ENCODE measurements around the gene SHISAL1. TPM values are rescaled to one million over a fixed set of nuclear protein-coding genes. Genes with fewer than 3 reads are reported as not detected.

The SHISAL1 gene
- total and polyA plus RNA-seq, 2 donors (not counting 3 experiments of a cell fraction or from before 2014, with no cell fraction given) = 0.01 to 0.07 TPM

- ChIA-PET POLR2A (no interaction called here), CTCF (interaction anchor here (1.1 kb wide), 1 partner anchor 17 kb away, joined by 3 read pairs; no protein-coding TSS in a partner anchor)
- H3K36me3 ChIP-seq (ENCODE audit: control insufficient read depth in 2 of 2, extremely low read depth in 1 of 2, insufficient read depth in 2 of 2, low read length in 2 of 2) = no peaks in the 10 kb centered on the region
- no peak overlapping the region for H3K9ac ChIP-seq (replicated peaks; ENCODE audit: extremely low read depth, insufficient read depth, low read length)
- no peaks in the 10 kb centered on the region for H3K9me1 ChIP-seq (replicated peaks; ENCODE audit: control insufficient read depth, extremely low read depth, insufficient read depth, low read length)
- FAIRE-seq (no peak), DNase-seq (ENCODE audit: low read depth, low spot score) (no peak)
- H3K4me1 ChIP-seq (ENCODE audit: control insufficient read depth, extremely low read depth, insufficient read depth, low read length) = no peaks in the 10 kb centered on the region
- no peaks in the 10 kb centered on the region for H3K79me2 ChIP-seq (ENCODE audit: control insufficient read depth, insufficient read depth, low read length)
- H3K27me3 ChIP-seq (ENCODE audit: control insufficient read depth in 2 of 2, insufficient read depth in 2 of 2, low read length in 2 of 2) = no peaks in the 10 kb centered on the region
- no peak overlapping the region for H2AFZ ChIP-seq (ENCODE audit: low read depth, low read length)
- intact Hi-C loops (cut with micrococcal nuclease) (no loop called here), dilution Hi-C loops (cut with MboI; ENCODE audit: extremely low pct_ligation_motif_present, low sequenced_read_pairs) (no loop called here)
- H4K20me1 ChIP-seq (replicated peaks; ENCODE audit: control insufficient read depth, extremely low read depth, insufficient read depth, low read length) = no peaks in the 10 kb centered on the region
- H3K4me3 ChIP-seq (replicated peaks in 1 of 3; ENCODE audit: insufficient read depth in 1 of 3, low read depth in 1 of 3, low read length in 3 of 3) = no peak overlapping the region
- H3K4me2 ChIP-seq (ENCODE audit: insufficient read depth, low read length) = no peak overlapping the region
- BruUV-seq (replicated peaks) = no TSS peak
- no peak overlapping the region for H3K27ac ChIP-seq (ENCODE audit: insufficient read depth, low read depth, low read length)
- no peaks in the 10 kb centered on the region for H3K9me3 ChIP-seq (replicated peaks; ENCODE audit: control insufficient read depth, insufficient read depth, low read length)
- TF ChIP-seq CTCF (IDR thresholded peaks at IDR 0.05; ENCODE audit: extremely low read depth in 1 of 2, insufficient read depth in 1 of 2, low read depth in 1 of 2, low read length in 2 of 2) (no peak), JUN (IDR thresholded peaks at IDR 0.05; ENCODE audit: borderline replicate concordance, insufficient read depth, insufficient read length, low read depth) (no peak), POLR2AphosphoS5 (IDR thresholded peaks at IDR 0.05; ENCODE audit: insufficient read depth, low read depth, low read length) (no peak), MAX (IDR thresholded peaks at IDR 0.05; ENCODE audit: insufficient read depth, insufficient read length) (no peak), MYC (IDR thresholded peaks at IDR 0.05; ENCODE audit: low read depth, low read length) (no peak), GATA2 (IDR thresholded peaks at IDR 0.05; ENCODE audit: insufficient read depth, insufficient read length, low read depth, low read length) (no peak), POLR2A (IDR thresholded peaks at IDR 0.05; ENCODE audit: low read depth, low read length) (no peak), FOS (IDR thresholded peaks at IDR 0.05; ENCODE audit: borderline replicate concordance, insufficient read depth, low read length) (no peak), EZH2 (IDR thresholded peaks at IDR 0.05; ENCODE audit: borderline replicate concordance, low read depth, low read length, severe bottlenecking) (no peak)
These were observed 13.6 kb downstream of the SHISAL1 start for GRCh38 chr22:44299124-44299523.
